GM18873 (cell line): ENCODE results near the gene STX1B.
"Not testable (repeated sequence)": the region's sequence is repeated elsewhere in the genome, so short reads cannot be mapped to it uniquely, and the experiment has no call there.

Source experiments
- ATAC-seq: cut with Tn5 transposase; IDR thresholded peaks from one replicate; pipeline ENCODE4 v1.9.1; 2021; ENCODE audit warnings: mild to moderate bottlenecking, moderate library complexity, moderate number of reproducible peaks; ENCODE audit not compliant: unreplicated experiment, low FRiP score

Gene STX1B

DNA sequence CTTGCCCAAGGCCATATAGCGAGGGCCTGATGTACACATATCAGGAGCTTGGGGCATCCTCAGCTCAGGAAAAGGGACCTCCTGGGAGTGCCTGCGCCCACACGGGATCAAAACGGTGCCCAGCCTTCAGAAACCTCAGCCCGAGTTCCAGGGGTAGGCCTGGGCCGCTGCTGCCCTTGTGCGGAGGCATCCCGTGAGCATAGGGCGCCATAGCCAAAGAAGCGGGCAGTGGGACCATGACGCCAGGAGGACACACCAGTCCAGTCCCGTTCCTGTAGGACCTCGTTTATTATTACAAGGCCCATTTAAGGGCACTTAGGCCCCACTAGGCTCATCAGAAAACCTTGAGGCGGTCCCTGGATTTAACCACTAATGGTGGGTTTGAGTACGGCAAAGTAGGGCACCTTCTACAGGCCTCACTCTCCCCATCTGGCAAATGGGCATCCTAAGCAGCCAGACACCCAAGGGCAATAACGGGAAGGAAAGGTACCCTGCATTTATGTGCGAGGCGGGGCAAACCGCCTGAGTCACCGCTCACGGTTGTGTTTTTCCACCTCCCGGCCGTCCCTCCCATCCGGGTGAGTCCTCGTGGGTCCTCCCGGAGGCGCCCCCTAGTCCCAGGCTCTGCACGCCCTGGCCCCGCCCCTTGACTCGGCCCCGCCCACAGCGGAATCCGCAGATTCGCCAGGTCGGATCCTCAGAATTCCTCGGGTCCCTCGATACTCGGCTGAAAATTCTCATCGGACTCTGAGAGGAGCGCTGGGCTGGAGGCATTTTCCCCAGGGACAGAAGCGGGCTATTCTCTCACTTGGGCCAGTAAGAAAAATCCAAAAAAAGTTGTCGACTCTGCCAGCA is 53.6 kb downstream of the STX1B start:
- ATAC-seq, result no peak

DNA sequence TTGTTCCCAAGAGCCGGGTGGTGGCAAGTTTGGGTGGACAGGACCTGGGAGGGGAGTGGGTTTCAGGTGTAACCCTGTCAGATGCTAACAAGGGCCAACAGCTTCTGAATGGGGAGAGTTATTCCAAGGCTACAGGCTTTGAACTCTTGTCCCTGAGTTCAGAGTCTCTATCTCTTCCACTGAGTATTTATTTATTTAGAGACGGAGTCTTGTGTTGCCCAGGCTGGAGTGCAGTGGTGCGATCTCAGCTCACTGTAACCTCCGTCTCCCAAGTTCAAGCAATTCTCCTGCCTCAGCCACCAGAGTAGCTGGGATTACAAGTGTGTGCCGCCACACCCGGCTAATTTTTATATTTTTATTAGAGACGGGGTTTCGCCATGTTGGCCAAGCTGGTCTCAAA is 55.4 kb downstream of the STX1B start:
- ATAC-seq, result no peak

DNA sequence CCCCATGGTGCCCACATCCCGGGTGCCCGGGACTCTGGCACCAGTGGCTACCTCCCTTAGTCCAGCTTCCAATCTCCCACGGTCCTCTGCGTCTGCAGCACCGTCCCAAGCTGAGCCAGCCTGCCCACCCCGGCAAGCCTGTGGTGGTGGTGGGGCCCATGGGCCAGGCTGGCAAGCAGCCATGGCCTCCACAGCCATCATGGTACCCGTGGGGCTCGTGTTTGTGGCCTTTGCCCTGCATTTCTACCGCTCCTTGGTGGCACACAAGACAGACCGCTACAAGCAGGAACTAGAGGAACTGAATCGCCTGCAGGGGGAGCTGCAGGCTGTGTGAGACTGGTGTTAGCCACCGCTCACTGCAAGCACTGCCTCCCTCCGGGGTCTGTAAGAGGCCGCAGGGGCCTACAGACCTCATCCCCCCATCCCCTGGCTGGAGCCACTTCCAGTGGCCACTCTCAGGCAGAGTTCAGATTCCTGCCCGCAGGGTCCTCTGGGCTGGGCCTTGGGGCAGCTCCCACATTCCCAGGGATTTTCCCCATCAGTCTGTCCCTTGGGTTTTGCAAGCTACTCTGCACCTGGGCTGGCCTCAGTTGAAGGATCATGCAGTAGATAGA is 56.8 kb downstream of the STX1B start:
- peak; percentile 36 for ATAC-seq

DNA sequence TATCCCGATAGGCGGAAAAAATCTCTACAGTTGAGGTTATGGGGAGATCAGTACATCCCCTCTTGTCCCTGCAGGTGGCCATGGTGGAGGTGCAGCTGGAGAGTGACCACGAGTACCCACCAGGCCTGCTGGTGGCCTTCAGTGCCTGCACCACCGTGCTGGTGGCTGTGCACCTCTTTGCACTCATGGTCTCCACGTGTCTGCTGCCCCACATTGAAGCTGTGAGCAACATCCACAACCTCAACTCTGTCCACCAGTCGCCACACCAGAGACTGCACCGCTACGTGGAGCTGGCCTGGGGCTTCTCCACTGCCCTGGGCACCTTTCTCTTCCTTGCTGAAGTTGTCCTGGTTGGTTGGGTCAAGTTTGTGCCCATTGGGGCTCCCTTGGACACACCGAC is 57.3 kb downstream of the STX1B start:
- ATAC-seq, result no peak

DNA sequence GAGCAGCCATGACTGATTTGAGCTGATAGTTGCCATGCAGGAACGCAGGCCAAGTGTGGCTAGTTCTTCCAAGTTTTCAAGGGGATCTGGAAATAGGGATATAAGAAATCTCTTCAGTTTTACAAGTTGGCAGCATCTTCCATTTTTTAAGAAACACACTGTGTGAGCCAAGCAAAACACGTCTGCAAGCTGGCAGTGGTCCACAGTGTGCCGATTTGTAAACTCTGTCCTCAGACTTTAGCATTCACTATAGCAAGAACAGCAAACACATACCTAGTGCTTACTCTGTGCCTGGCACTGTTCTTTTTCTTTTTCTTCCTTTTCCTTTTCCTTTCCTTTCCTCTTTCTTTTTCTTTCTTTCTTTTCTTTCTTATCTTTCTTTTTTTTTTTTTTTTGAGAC is 58.7 kb downstream of the STX1B start:
- ATAC-seq, result no peak

DNA sequence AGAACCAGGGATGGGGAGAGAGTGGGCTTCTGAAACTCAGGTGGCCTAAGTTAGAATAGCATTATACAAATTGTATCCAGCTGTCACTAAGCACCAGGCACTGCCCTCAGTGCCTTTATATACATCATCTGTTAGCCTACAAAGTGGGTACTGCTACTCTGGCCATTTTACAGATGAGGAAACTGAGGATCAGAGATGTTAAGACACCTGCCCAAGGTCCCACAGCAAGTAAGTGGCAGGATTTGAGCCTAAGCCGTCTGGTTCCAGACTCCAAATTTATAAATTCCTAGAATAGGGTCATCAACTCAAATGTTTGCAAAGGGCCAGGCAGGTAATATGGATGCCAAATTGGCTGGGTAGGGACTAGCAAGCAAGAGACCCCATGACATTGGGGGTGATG is 59.2 kb downstream of the STX1B start:
- no peak for ATAC-seq

DNA sequence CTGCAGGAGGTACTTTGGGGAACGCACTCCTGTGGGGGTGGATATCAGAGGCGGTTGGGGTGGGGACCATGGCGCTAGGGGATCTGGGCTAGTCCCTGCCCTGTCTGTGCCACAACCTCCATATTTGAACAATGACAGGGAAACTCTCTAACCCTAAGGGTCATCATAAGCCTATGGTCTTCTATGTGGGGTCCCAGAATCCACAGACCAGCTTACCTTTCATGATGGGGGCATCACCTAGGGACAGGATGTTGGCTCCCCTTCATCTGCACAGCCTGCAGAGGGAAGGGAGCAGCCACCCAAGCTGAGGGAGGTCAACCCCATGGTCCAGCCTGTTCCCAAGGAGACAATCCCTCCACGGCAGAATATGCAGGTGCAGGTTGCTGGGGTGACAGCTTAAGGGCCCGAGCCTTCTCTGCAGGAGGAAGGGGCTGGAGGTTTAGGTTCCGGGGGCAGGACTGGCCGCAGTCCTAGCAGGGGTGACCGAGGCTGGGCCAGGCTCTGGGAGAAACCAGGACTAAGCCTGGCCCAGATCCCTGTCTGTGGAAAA is 59.8 kb downstream of the STX1B start:
- ATAC-seq, result no peak

DNA sequence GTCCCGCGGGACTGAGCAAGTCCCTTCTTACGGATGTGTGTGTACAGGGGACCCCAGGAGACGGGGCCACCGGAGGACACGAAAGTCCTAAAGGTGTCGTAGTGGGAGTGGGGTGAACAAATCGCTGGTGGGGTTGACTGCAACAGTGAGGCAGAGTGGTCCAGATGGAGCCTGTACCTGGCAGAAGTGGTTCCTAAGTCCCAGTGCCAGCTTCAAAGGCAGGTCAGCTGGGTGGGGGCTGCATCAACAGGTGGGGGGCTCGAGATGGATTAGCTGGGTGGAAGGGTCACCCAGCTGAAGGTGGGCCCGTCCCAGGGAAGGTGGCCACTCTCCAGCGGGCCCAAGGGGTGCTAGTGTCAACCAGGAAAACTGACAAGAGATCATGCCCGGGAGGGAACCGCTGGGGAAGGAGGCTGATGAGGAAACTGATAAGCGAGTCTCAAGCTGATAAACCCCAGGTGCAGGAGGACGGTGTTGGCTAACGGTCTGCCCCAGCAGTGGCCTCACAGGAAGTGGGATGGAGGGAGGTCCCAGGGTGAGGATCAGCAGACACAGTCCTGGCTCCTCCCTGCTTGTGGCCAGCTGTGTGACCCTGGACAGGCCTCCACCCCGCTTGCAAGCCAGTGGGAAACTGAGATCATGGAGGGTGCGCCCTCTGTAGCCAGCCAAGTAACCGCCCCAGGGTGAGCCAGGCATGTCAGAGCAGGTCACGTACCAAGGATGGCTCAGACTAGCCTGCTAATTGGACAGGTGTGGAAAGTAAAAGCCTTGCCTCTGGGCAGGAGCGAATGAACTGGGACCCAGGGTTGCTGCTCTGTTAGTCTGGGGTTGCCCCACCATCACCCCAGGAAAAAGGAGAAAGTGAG is 60.6 kb downstream of the STX1B start:
- peak; percentile 35 for ATAC-seq

DNA sequence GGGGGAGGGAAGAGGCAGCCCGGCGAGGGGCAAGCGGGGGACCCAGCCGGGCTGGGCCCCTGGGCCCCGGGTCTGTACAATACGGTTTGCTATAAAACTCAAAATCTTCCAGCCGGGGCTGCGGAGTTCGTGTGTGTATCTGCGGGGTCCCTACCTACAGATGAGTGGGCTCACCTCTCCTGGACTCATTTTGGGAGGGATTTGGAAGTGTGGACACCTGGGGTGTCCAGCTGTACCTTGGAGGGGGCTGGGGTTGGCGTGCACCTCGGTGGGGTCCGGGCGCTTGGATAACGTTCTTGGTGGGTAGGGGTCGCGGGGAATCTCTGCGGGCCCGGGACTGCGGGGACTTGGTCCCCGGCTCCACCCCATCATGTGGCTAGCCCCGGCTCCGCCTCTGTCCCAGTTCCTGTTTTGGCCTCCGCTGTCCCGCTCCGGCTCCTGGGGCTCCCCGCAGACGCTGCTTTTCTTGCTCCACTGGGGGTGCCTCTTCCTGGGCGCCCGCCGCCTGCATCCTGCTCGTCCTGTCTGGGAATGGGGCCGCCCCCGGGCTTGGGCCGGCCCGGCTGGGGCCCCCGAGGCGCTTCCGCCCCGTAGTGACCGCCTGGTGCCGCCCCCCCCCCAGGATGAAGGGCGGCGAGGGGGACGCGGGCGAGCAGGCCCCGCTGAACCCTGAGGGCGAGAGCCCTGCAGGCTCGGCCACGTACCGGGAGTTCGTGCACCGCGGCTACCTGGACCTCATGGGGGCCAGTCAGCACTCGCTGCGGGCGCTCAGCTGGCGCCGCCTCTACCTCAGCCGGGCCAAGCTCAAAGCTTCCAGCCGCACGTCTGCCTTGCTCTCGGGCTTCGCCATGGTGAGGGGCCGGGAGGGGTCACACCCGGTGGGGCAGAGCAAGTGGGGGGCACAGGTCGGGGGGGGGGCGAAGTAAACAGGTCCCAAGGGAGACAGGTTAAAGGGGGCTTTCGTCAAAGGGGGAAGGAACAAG is 61.5 kb downstream of the STX1B start, which contains the start of gene ORAI3:
Gene ORAI3 (plus strand): TSS at position 402 of the 983 bp plus-strand sequence. CDS start 222 bp downstream, at position 624.
- ATAC-seq, result peak; percentile 41

DNA sequence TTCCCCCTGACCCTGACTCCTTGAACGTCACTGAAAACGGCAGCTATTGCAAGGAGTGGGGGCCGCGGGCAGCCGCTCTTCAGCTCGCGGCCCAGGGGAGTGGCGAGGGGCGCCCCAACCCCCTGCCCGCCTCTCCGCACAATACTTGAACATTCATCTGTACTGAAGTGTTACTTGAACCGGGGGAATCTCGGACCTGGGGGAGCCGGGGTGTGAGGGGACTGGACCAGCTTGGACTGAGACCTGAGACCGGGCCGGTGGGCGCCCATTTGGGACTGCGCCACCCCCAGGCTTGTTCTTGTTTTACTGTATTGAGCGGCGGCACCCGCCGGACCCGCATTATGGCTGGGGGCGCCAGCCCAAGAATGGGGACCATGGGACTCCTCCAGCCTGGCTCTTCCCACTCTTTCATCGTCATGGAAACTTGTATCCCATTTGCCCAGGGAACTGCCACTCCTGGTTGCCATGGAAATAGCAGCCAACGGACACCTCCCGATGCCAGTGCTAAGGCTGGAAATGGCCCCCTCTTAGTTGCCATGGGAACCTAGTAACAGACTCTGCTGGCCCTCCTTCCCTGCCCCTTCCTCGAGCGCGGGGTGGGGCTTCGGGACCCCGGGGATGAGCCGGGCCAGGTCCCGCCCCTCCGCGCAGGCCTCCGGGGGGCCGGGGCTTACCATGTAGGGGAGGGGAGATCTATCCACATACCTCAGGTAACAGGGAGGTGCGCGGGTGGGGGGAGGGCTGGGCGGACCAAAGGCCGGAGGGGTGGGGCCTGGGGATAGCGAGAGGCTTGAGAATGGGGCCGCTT is 62.4 kb downstream of the STX1B start:
- no peak for ATAC-seq

DNA sequence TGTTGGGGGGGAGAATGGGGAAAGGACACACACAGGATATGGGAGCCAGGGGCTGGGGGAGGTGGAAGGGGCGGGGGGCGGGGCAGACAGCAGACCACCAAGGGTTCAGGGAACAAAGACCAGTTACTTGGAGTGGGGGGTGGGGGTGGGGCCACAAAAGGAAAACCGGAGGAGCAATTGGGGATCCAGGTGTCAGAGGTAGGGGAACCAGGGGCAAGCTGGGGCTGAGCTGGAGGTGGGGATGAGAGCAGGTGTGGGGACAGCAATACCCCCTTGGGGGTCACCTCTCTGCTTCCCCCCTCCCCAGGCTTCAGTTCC is 62.9 kb downstream of the STX1B start:
- ATAC-seq, result no peak

DNA sequence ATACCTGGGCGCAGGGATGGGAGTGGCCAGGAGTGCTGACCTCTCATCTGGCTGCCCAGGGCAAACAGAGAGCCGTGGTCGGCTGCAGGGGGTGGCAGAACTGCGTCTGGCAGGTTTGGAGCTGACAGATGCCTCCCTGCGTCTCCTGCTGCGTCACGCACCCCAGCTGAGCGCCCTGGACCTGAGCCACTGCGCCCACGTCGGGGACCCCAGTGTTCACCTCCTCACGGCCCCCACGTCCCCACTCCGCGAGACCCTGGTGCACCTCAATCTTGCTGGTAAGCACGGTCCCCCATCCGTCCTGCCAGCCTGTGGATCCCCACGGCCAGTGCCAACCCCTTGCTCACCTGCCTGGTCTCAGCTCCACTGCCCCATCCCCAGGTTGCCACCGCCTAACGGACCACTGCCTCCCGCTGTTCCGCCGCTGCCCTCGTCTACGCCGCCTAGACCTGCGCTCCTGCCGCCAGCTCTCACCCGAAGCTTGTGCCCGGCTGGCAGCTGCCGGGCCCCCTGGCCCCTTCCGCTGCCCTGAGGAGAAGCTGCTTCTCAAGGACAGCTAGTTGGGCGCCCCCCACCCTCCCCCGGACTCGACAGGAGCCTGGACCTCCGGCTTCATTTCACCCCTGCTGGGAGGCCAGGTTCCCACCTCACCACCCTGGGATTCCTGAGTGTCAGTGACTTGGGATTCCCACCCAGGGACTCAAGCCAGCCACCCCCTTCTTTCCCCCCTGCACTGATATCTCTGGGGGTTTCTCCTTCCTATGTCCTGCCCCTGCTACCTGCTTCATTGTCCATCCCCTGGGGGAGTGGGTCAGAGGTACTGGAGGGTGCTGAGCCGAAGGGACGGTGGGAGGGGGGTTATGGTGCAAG is 63.5 kb downstream of the STX1B start:
- no peak for ATAC-seq

DNA sequence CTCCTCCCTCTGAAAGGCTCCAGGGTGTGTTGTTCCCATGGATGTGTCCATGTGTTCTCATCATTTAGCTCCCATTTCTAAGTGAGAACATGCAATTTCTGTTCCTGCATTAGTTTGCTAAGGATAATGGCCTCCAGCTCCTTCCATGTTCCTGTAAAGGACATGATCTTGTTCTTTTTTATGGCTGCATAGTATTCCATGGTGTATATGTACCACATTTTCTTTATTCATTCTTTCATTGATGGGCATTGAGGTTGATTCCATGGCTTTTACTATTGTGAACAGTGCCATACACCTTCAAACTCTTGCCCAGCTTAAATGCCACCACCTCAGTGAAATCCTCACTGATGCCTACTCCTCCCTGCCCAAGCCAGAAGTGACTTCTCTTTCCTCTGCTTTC is 66.1 kb downstream of the STX1B start:
- ATAC-seq, result no peak

DNA sequence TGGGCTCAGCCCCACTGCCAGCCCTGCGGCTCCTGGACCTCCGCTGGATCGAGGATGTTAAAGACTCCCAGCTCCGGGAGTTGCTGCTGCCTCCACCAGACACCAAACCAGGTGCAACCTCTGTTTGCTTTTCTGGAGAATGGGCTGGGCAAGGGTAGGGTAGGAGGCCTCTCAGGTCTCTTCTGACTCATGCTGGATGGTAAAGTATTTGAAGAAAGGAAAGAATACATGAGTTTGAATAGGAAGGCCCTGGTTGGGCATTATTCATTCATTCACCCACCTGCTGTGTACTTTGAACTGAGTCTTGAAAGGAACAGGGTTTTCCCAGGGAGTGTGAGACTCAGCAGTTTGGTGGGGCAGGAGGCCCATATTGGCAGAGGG is 68.0 kb downstream of the STX1B start:
- ATAC-seq, result no peak

DNA sequence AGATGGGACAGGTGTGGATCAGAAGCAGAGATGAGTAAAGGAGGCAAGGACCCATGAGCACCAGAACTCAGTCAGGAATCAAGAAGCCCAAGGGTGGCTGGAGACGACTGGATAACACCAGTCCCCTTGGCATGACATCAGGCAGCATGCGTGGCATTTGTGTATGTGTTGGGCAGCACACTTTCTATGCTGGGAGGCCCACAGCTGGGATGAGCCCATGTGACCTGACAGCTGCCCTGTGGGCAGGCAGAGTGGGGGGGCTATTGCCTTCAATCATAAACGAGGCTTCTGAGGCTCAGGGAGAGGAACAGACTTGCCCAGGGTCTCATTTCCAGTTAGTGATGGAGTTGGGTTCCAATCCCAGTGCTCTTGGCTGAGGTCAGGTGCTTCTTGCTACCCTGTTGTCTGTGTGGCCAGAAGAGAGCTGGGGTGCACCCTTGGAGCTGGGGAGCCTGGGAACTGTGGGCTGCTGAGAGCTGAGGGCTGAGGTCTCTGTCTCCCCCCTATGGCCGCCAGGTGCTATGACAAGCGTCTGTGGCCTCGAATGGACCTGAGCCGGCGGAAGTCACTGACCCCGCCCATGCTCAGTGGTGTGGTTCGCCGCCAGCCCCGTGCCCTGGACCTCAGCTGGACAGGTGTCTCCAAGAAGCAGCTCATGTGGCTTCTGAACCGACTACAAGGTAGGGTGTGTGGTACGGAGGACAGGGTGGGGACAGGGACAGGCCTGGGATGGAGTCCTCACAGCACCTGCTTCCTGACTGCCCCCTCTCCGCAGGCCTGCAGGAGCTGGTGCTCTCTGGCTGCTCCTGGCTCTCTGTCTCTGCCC is 68.6 kb downstream of the STX1B start:
- ATAC-seq, result peak; percentile 74

DNA sequence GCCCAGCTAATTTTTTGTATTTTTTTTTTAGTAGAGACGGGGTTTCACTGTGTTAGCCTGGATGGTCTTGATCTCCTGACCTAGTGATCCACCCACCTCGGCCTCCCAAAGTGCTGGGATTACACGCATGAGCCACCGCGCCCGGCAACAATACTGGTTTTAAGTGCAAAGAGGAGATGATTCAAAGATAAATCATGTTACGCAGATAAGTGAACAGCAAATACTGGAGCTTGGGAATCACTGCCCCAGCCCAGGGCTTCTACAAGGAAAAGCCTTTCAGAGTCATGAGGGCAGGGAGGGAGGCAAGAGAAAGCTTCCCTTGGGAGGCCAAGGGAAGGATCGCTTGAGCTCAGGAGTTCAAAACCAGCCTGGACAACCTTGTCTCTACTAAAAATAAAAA is 70.9 kb downstream of the STX1B start:
- not testable (repeated sequence) for ATAC-seq
